Measurements from ENCODE around the gene TMEM235. TPM values are rescaled to one million over a fixed set of nuclear protein-coding genes. Genes with fewer than 3 reads are reported as not detected.

Gene TMEM235
- total RNA-seq, 1 donor: not detected

DNA sequence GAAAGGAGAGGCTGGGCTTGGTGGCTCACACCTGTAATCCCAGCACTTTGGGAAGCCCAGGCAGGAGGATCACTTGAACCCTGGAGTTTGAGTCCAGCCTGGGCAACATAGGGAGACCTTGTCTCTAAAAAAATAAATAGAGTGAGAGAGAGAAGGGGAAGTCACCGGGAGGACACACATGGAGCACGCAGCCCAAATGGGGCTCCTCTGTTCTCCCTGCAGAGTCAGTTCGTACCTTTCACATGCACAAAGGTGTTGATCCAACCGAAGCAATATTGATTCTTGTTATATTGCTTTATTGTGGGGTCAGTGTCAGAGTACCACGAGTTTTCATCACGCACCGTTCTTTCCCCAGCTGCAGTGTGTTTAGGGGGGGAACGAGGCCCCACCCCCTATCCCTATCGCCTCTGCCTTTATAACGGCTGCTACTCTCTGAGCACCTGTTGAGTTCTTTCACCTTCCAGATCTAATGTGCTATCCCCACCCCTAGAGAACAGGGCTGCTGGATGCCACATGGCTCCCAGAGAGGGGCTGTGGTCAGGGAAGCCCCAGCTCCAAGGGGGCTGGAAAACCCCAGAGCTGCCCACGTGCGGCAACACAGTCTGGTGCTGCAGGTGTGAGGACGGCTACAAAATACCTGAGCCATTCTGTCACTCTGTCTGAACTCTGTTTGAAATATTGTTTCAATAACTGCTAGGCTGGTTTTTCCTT lies 1.0 kb upstream of the TMEM235 start:
- TF ChIP-seq, protein P1, sequence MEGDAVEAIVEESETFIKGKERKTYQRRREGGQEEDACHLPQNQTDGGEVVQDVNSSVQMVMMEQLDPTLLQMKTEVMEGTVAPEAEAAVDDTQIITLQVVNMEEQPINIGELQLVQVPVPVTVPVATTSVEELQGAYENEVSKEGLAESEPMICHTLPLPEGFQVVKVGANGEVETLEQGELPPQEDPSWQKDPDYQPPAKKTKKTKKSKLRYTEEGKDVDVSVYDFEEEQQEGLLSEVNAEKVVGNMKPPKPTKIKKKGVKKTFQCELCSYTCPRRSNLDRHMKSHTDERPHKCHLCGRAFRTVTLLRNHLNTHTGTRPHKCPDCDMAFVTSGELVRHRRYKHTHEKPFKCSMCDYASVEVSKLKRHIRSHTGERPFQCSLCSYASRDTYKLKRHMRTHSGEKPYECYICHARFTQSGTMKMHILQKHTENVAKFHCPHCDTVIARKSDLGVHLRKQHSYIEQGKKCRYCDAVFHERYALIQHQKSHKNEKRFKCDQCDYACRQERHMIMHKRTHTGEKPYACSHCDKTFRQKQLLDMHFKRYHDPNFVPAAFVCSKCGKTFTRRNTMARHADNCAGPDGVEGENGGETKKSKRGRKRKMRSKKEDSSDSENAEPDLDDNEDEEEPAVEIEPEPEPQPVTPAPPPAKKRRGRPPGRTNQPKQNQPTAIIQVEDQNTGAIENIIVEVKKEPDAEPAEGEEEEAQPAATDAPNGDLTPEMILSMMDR (IDR thresholded peaks at IDR 0.05; ENCODE audit: extremely low read depth, low read depth, low read length): no peak
- H3K27ac ChIP-seq (ENCODE audit: low read depth, low read length): no peak overlapping the region
- no peaks in the 10 kb centered on the region for H4K20me1 ChIP-seq (ENCODE audit: insufficient read depth, low read length)
- no peaks in the 10 kb centered on the region for H3K36me3 ChIP-seq (ENCODE audit: insufficient read depth, low read length)
- no peaks in the 10 kb centered on the region for H3K4me1 ChIP-seq (ENCODE audit: insufficient read depth, low read length)
- no peak overlapping the region for H3K4me3 ChIP-seq (ENCODE audit: insufficient read depth, low read length)
- H3K9me3 ChIP-seq (ENCODE audit: low read depth, low read length): no peaks in the 10 kb centered on the region
- H2AFZ ChIP-seq (ENCODE audit: low read length): no peak overlapping the region
- H3K4me2 ChIP-seq (ENCODE audit: insufficient read depth, low read length): no peak overlapping the region
- peak; percentile 51 for DNase-seq (ENCODE audit: insufficient read length, low spot score, missing footprints)
- H3K27me3 ChIP-seq (ENCODE audit: insufficient read depth, low read length): peaks cover 28% of the 10 kb centered on the region
- H3K79me2 ChIP-seq (ENCODE audit: insufficient read depth, low read length): no peaks in the 10 kb centered on the region

DNA sequence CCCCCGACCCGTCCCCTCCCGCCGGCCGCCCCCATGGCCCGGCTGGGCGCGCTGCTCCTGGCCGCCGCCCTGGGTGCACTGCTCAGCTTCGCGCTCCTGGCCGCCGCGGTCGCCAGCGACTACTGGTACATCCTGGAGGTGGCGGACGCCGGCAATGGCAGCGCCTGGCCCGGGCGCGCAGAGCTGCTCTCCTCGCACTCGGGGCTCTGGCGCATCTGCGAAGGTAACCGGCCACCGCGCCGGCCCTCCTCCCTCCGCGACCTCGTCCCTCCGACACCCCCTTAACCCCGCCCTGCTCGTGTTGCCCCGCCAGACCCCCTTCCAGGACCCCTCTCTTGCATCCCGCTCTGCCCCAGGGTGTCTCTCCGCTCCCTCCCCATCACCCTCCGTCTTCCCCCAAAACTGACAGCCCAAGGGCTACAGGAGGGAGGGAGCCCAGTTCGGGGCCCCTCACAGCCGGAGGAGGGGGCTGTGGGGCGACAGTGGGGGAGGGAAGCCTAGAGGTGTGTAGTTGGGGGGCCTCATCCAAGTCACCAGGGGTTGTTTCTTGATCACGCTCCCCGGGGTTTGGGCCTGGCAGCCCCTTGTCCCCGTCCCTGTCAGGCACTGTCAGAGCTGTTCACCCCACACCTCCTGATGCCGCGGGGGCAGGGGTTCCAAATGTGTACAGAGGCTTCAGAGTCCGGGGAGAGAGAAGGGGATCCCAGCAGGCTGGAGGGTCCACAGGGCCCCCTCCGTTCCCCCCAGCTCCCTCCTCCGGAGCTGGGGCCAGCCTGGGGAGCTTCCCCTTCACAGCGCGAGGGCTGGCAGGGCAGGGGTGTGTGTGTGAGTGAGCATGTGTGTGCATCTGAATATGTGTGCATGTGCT lies 794 bp downstream of the TMEM235 start:
- Histone ChIP-seq H3K4me1 (ENCODE audit: insufficient read depth, low read length) (no peaks in the 10 kb centered on the region), H3K36me3 (ENCODE audit: insufficient read depth, low read length) (no peaks in the 10 kb centered on the region), H4K20me1 (ENCODE audit: insufficient read depth, low read length) (no peaks in the 10 kb centered on the region), H3K27ac (ENCODE audit: low read depth, low read length) (no peak overlapping the region), H2AFZ (ENCODE audit: low read length) (no peak overlapping the region), H3K4me2 (ENCODE audit: insufficient read depth, low read length) (no peak overlapping the region), H3K79me2 (ENCODE audit: insufficient read depth, low read length) (no peaks in the 10 kb centered on the region), H3K9me3 (ENCODE audit: low read depth, low read length) (no peaks in the 10 kb centered on the region), H3K27me3 (ENCODE audit: insufficient read depth, low read length) (peaks cover 28% of the 10 kb centered on the region), H3K4me3 (ENCODE audit: insufficient read depth, low read length) (no peak overlapping the region)
- TF ChIP-seq, protein P1 (IDR thresholded peaks at IDR 0.05; ENCODE audit: extremely low read depth, low read depth, low read length): no peak
- DNase-seq (ENCODE audit: insufficient read length, low spot score, missing footprints): peak; percentile 87

DNA sequence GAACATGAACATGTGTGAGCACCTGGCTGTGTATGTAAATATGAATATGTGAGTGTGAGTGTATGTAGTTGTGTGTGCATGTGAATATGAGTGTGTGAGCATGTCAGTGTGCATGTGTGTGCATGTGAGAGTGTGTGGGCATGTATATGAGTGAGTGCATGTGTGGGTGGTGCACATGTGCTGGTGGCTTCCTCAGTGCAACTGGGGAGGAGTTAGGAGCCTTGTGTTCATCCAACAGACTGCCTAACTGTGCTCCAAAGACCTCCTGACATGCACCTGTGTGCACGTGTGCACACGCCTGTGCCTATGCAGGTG lies 1.4 kb downstream of the TMEM235 start:
- no peaks in the 10 kb centered on the region for H4K20me1 ChIP-seq (ENCODE audit: insufficient read depth, low read length)
- H3K27ac ChIP-seq (ENCODE audit: low read depth, low read length): no peak overlapping the region
- H3K27me3 ChIP-seq (ENCODE audit: insufficient read depth, low read length): peaks cover 28% of the 10 kb centered on the region
- no peaks in the 10 kb centered on the region for H3K36me3 ChIP-seq (ENCODE audit: insufficient read depth, low read length)
- H3K4me2 ChIP-seq (ENCODE audit: insufficient read depth, low read length): no peak overlapping the region
- H2AFZ ChIP-seq (ENCODE audit: low read length): no peak overlapping the region
- no peaks in the 10 kb centered on the region for H3K4me1 ChIP-seq (ENCODE audit: insufficient read depth, low read length)
- H3K4me3 ChIP-seq (ENCODE audit: insufficient read depth, low read length): no peak overlapping the region
- no peaks in the 10 kb centered on the region for H3K9me3 ChIP-seq (ENCODE audit: low read depth, low read length)
- peak; percentile 64 for DNase-seq (ENCODE audit: insufficient read length, low spot score, missing footprints)
- TF ChIP-seq, protein P1 (IDR thresholded peaks at IDR 0.05; ENCODE audit: extremely low read depth, low read depth, low read length): no peak
- no peaks in the 10 kb centered on the region for H3K79me2 ChIP-seq (ENCODE audit: insufficient read depth, low read length)

DNA sequence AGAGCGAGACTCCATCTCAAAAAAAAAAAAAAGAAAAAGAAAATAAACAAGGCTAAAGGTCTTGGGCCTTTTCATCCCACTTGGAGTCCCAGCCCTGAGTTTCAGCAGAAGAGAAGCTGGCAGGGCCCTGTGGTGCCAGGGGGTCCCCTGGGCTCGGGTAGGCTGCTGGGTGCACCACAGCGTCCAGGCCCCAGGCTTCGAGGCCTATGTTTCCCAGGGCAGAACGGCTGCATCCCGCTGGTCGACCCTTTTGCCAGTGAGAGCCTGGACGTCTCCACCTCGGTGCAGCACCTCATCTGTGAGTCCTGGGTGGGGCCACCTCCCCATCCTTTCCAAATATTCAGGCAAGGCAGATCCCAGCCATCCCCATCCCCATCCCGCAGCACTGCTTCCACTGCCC lies 2.2 kb downstream of the TMEM235 start:
- no peaks in the 10 kb centered on the region for H3K36me3 ChIP-seq (ENCODE audit: insufficient read depth, low read length)
- DNase-seq (ENCODE audit: insufficient read length, low spot score, missing footprints): peak; percentile 79
- H3K79me2 ChIP-seq (ENCODE audit: insufficient read depth, low read length): no peaks in the 10 kb centered on the region
- H3K4me2 ChIP-seq (ENCODE audit: insufficient read depth, low read length): no peak overlapping the region
- H3K9me3 ChIP-seq (ENCODE audit: low read depth, low read length): no peaks in the 10 kb centered on the region
- H3K4me3 ChIP-seq (ENCODE audit: insufficient read depth, low read length): no peak overlapping the region
- H3K27ac ChIP-seq (ENCODE audit: low read depth, low read length): no peak overlapping the region
- no peaks in the 10 kb centered on the region for H3K4me1 ChIP-seq (ENCODE audit: insufficient read depth, low read length)
- no peak overlapping the region for H2AFZ ChIP-seq (ENCODE audit: low read length)
- peaks cover 28% of the 10 kb centered on the region for H3K27me3 ChIP-seq (ENCODE audit: insufficient read depth, low read length)
- TF ChIP-seq, protein P1 (IDR thresholded peaks at IDR 0.05; ENCODE audit: extremely low read depth, low read depth, low read length): no peak
- no peaks in the 10 kb centered on the region for H4K20me1 ChIP-seq (ENCODE audit: insufficient read depth, low read length)
